Esophagus muscularis mucosa (tissue), 4 donors: Measurements from ENCODE around the gene SAMD9L. TPM values are rescaled to one million over a fixed set of nuclear protein-coding genes. Genes with fewer than 3 reads are reported as not detected.

Experiments
- DNase-seq: peaks from one replicate; pipeline ENCODE4 v3.0.0-alpha.2; 2017; ENCODE audit errors: extremely low spot score
- H3K27ac ChIP-seq, 4 donors: fragments of 200-600 bp; sonication (generic); replicated peaks in 1 of 4; 1 replicate in 3 of 4; 2 replicates in 1 of 4; pipeline ENCODE4 v1.5.1; 2016 to 2019; ENCODE audit warnings: mild to moderate bottlenecking in 1 of 4
- H3K27me3 ChIP-seq, 4 donors: fragments of 200-600 bp; sonication (generic); one replicate each; pipeline versions ENCODE4 v1.5.1 to v1.6.0; 2016 to 2019
- H3K36me3 ChIP-seq, 4 donors: fragments of 200-600 bp; sonication (generic); one replicate each; pipeline ENCODE4 v1.5.1; 2016 to 2019
- H3K4me1 ChIP-seq, 4 donors: fragments of 200-600 bp; sonication (generic); one replicate each; pipeline ENCODE4 v1.5.1; 2016 to 2019
- H3K4me3 ChIP-seq, 4 donors: fragments of 200-600 bp; sonication (generic); 1 replicate in 2 of 4; 2 replicates in 2 of 4; pipeline ENCODE4 v1.5.1; 2016 to 2019; ENCODE audit warnings: mild to moderate bottlenecking in 4 of 4, moderate library complexity in 1 of 4
- H3K9me3 ChIP-seq, 4 donors: fragments of 200-600 bp; sonication (generic); 1 replicate in 3 of 4; 2 replicates in 1 of 4; pipeline ENCODE4 v1.5.1; 2016 to 2019
- CTCF ChIP-seq, 3 experiments: fragments of 200-600 bp in 2 of 3; fragments of 450-650 bp in 1 of 3; sonication (generic) in 2 of 3; IDR thresholded peaks; one replicate each; pipeline ENCODE4 v1.5.1; 2017 to 2019; ENCODE audit warnings: antibody characterized with exemption in 3 of 3, mild to moderate bottlenecking in 2 of 3, moderate library complexity in 1 of 3
- EP300 ChIP-seq: sonication (generic); formaldehyde crosslinking; IDR thresholded peaks from one replicate; pipeline ENCODE4 v1.6.1; 2017; ENCODE audit warnings: antibody characterized with exemption
- POLR2A ChIP-seq: fragments of 450-650 bp; IDR thresholded peaks from one replicate; pipeline ENCODE4 v1.6.1; 2017; ENCODE audit warnings: antibody characterized with exemption, moderate library complexity, mild to moderate bottlenecking, low read depth
- POLR2AphosphoS5 ChIP-seq, 2 donors: sonication (generic); formaldehyde crosslinking; IDR thresholded peaks; one replicate each; pipeline ENCODE4 v1.6.1; 2017; ENCODE audit warnings: antibody characterized with exemption in 2 of 2
- WGBS: methylation state at CpG from one replicate; pipeline ENCODE4 v1.1.5; 2018; 5-methylcytosine and 5-hydroxymethylcytosine counted together
- intact Hi-C: fragments of 100-400 bp; cut with DNase I; formaldehyde crosslinking; loops from one replicate; pipeline ENCODE4 v1.15.1; 2023
- total RNA-seq, 4 donors: library from RNA; depleted of rRNA; stranded (reverse); fragments of >200 nt; gene quantifications; one replicate each; pipeline versions ENCODE4 v1.1.0 to v1.2.1, GENCODE V29; 2016

SAMD9L gene
- total RNA-seq, 4 donors from 2014 or later = 3.7 to 6.6 (median 5.0) TPM

DNA sequence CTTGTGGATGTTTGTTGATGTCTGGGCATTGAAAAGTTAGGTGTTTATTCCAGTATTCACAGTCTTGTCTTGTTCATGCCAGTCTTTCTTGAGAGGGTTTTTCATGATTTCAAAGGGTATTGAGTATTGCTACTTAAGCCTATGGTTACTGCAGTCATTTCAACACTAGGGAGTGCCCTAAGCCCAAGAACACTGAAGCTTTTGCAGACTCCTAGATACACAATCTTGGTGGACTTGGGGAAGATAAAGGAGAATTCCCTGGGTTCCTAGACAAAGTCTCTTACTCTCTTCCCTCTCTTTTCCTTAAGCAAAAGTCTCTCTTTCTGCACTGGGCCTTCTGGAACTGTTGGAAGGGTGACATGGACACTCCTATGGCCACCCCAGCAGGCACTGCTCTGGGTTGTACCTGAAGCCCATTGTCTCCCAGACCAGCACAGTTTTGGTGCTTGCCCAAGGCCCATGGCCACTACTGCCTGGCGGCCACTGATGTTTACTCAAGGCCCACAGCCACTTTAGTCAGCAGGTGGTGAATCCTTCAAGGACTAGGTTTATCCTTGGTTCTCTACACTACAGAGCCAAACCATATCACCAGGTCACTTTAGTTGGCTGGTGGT is 55.3 kb downstream of the SAMD9L start:
- no peak for DNase-seq
- 71% methylated on average over 1 of the region's 1 CpG for WGBS

More for the DNA sequence above, 55.3 kb downstream of the SAMD9L start:
- TF ChIP-seq EP300 = no peak
- no peak for TF ChIP-seq CTCF (IDR thresholded peaks at IDR 0.05)
- TF ChIP-seq POLR2AphosphoS5 (IDR thresholded peaks at IDR 0.05) = no peak
- no peak for TF ChIP-seq POLR2A
- Histone ChIP-seq H3K4me1 (no peaks in the 10 kb centered on the region), H3K27ac (no peak overlapping the region), H3K27me3 (no peaks in the 10 kb centered on the region), H3K36me3 (no peaks in the 10 kb centered on the region), H3K9me3 (peaks cover 0 to 13% (median 3%) of the 10 kb centered on the region in 4 donors), H3K4me3 (no peak overlapping the region)
- intact Hi-C loops = no loop called here

Other genes with a start within 250 kb of the SAMD9L start
- 1 to 10 TPM; 2.7 to 5.0 (median 3.6) TPM for gene SAMD9, start 30.4 kb downstream of the SAMD9L start, total RNA-seq
- not detected for gene HEPACAM2, start 78.1 kb upstream of the SAMD9L start, total RNA-seq
- gene VPS50, start 84.0 kb upstream of the SAMD9L start, total RNA-seq = 10 to 100 TPM; 14.8 to 25.7 (median 18.9) TPM